ENCODE results near the gene TEKT5.

DNA sequence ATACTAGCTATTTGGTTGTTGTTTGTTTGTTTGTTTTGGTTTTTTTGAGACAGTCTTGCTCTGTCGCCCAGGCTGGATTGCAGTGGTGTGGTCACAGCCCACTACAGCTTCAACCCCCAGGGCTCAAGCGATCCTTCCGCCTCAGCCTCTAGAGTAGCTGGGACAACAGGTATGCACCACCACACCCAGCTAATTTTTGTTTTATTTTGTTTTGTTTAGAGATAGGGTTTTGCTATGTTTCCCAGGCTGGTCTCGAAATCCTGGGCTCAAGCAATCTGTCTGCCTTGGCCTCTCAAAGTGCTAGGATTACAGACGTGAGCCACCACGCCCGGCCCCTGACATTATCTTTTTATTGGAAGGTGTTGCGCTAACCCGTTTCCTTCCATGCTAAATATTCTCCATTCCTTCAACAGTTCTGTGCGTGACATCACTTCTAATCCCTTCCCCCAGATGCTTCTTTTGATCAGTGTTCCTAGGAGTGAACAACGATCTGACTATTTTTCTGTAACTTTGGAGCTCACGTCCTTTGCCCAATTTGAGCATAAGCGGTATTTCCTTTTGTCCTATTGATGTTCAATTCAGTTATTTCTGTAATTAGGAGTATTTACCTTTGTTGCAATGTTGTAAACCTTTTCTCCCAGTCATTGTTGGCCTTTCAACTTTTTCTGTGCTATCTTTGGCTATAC, 84.1 kb downstream of the TEKT5 start:
- TF ChIP-seq, protein P1, sequence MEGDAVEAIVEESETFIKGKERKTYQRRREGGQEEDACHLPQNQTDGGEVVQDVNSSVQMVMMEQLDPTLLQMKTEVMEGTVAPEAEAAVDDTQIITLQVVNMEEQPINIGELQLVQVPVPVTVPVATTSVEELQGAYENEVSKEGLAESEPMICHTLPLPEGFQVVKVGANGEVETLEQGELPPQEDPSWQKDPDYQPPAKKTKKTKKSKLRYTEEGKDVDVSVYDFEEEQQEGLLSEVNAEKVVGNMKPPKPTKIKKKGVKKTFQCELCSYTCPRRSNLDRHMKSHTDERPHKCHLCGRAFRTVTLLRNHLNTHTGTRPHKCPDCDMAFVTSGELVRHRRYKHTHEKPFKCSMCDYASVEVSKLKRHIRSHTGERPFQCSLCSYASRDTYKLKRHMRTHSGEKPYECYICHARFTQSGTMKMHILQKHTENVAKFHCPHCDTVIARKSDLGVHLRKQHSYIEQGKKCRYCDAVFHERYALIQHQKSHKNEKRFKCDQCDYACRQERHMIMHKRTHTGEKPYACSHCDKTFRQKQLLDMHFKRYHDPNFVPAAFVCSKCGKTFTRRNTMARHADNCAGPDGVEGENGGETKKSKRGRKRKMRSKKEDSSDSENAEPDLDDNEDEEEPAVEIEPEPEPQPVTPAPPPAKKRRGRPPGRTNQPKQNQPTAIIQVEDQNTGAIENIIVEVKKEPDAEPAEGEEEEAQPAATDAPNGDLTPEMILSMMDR (conservative IDR thresholded peaks at IDR 0.05; ENCODE audit: low read length): no peak
- no peak for TF ChIP-seq EZH2phosphoT487 (IDR thresholded peaks at IDR 0.05; ENCODE audit: borderline replicate concordance)
